Muscle layer of colon (tissue), 2 donors: Measurements from ENCODE around the gene SLC24A3.

ENCODE experiments used
- H3K27ac ChIP-seq: one replicate; pipeline ENCODE4 v1.7.0; 2013; ENCODE audit warnings: low read depth, mild to moderate bottlenecking, low read length, moderate library complexity
- H3K27me3 ChIP-seq, 2 donors: one replicate each; pipeline ENCODE4 v1.7.0; 2013; ENCODE audit warnings: low read length in 2 of 2, mild to moderate bottlenecking in 2 of 2; ENCODE audit not compliant: insufficient read depth in 2 of 2, control insufficient read depth in 1 of 2
- H3K36me3 ChIP-seq: one replicate; pipeline ENCODE4 v1.7.0; 2013; ENCODE audit warnings: mild to moderate bottlenecking, low read length; ENCODE audit not compliant: insufficient read depth
- H3K4me1 ChIP-seq: one replicate; pipeline ENCODE4 v1.7.0; 2013; ENCODE audit warnings: mild to moderate bottlenecking, low read length; ENCODE audit not compliant: insufficient read depth
- H3K4me3 ChIP-seq, 2 donors: one replicate each; pipeline ENCODE4 v1.7.0; 2013; ENCODE audit warnings: low read length in 2 of 2, low read depth in 1 of 2, mild to moderate bottlenecking in 1 of 2, moderate library complexity in 1 of 2
- H3K9ac ChIP-seq: one replicate; pipeline ENCODE4 v1.7.0; 2013; ENCODE audit warnings: low read length
- H3K9me3 ChIP-seq: one replicate; pipeline ENCODE4 v1.7.0; 2013; ENCODE audit warnings: mild to moderate bottlenecking, low read length
- donor health status: abdominal sarcoma.
- donor health status: Adenocarcinoma of cecum.

SLC24A3 gene

GRCh38 chr20:19522071-19522801 lies 309.8 kb downstream of the SLC24A3 start:
- Histone ChIP-seq H3K27ac (no peak overlapping the region), H3K36me3 (no peaks in the 10 kb centered on the region), H3K27me3 (no peaks in the 10 kb centered on the region), H3K9ac (no peak overlapping the region), H3K9me3 (no peaks in the 10 kb centered on the region), H3K4me3 (no peak overlapping the region), H3K4me1 (no peaks in the 10 kb centered on the region)

GRCh38 chr20:19522836-19523590 lies 310.6 kb downstream of the SLC24A3 start:
- no peak overlapping the region for H3K4me3 ChIP-seq
- H3K36me3 ChIP-seq = no peaks in the 10 kb centered on the region
- no peaks in the 10 kb centered on the region for H3K9me3 ChIP-seq
- H3K9ac ChIP-seq = no peak overlapping the region
- no peaks in the 10 kb centered on the region for H3K27me3 ChIP-seq
- no peaks in the 10 kb centered on the region for H3K4me1 ChIP-seq
- H3K27ac ChIP-seq = no peak overlapping the region

GRCh38 chr20:19524691-19525090 lies 312.2 kb downstream of the SLC24A3 start:
- Histone ChIP-seq H3K9me3 (no peaks in the 10 kb centered on the region), H3K4me3 (no peak overlapping the region)

GRCh38 chr20:19527509-19527908 lies 315.1 kb downstream of the SLC24A3 start:
- Histone ChIP-seq H3K4me3 (no peak overlapping the region), H3K27ac (no peak overlapping the region), H3K9me3 (no peaks in the 10 kb centered on the region), H3K9ac (no peak overlapping the region), H3K4me1 (no peaks in the 10 kb centered on the region), H3K36me3 (no peaks in the 10 kb centered on the region), H3K27me3 (no peaks in the 10 kb centered on the region)

More at GRCh38 chr20:19524691-19525090, 312.2 kb downstream of the SLC24A3 start:
- Histone ChIP-seq H3K27ac (no peak overlapping the region), H3K36me3 (no peaks in the 10 kb centered on the region), H3K27me3 (no peaks in the 10 kb centered on the region), H3K9ac (no peak overlapping the region), H3K4me1 (no peaks in the 10 kb centered on the region)

- H3K27ac ChIP-seq = no peak overlapping the region
- no peaks in the 10 kb centered on the region for H3K4me1 ChIP-seq
- H3K27me3 ChIP-seq = no peaks in the 10 kb centered on the region
- no peak overlapping the region for H3K4me3 ChIP-seq
- H3K36me3 ChIP-seq = peaks cover 4% of the 10 kb centered on the region
- no peaks in the 10 kb centered on the region for H3K9me3 ChIP-seq
- no peak overlapping the region for H3K9ac ChIP-seq
Observed at GRCh38 chr20:19528286-19529030, 316.0 kb downstream of the SLC24A3 start.

- Histone ChIP-seq H3K9ac (no peak overlapping the region), H3K4me1 (no peaks in the 10 kb centered on the region), H3K9me3 (peaks cover under 1% of the 10 kb centered on the region), H3K4me3 (no peak overlapping the region), H3K36me3 (peaks cover 4% of the 10 kb centered on the region), H3K27ac (no peak overlapping the region), H3K27me3 (no peaks in the 10 kb centered on the region)
Observed at GRCh38 chr20:19530006-19530405, 317.6 kb downstream of the SLC24A3 start.

GRCh38 chr20:19531446-19531845 lies 319.0 kb downstream of the SLC24A3 start:
- Histone ChIP-seq H3K27me3 (no peaks in the 10 kb centered on the region), H3K9ac (no peak overlapping the region), H3K4me1 (no peaks in the 10 kb centered on the region), H3K9me3 (peaks cover 3% of the 10 kb centered on the region), H3K27ac (no peak overlapping the region), H3K4me3 (no peak overlapping the region), H3K36me3 (peaks cover 4% of the 10 kb centered on the region)

GRCh38 chr20:19538556-19538955 lies 326.1 kb downstream of the SLC24A3 start:
- H3K9me3 ChIP-seq = peaks cover 3% of the 10 kb centered on the region
- no peak overlapping the region for H3K4me3 ChIP-seq
- H3K27ac ChIP-seq = no peak overlapping the region
- no peaks in the 10 kb centered on the region for H3K27me3 ChIP-seq
- no peaks in the 10 kb centered on the region for H3K4me1 ChIP-seq
- no peaks in the 10 kb centered on the region for H3K36me3 ChIP-seq
- H3K9ac ChIP-seq = no peak overlapping the region

- Histone ChIP-seq H3K27me3 (no peaks in the 10 kb centered on the region), H3K9ac (no peak overlapping the region), H3K9me3 (peaks cover 3% of the 10 kb centered on the region), H3K4me1 (no peaks in the 10 kb centered on the region), H3K4me3 (no peak overlapping the region), H3K36me3 (no peaks in the 10 kb centered on the region), H3K27ac (no peak overlapping the region)
Observed at GRCh38 chr20:19539191-19539590, 326.7 kb downstream of the SLC24A3 start.

- Histone ChIP-seq H3K9ac (no peak overlapping the region), H3K4me1 (no peaks in the 10 kb centered on the region), H3K27ac (no peak overlapping the region), H3K36me3 (no peaks in the 10 kb centered on the region), H3K9me3 (no peaks in the 10 kb centered on the region), H3K27me3 (no peaks in the 10 kb centered on the region), H3K4me3 (no peak overlapping the region)
Observed at GRCh38 chr20:19540392-19540791, 327.9 kb downstream of the SLC24A3 start.

GRCh38 chr20:19543101-19543500 lies 330.7 kb downstream of the SLC24A3 start:
- Histone ChIP-seq H3K27me3 (no peaks in the 10 kb centered on the region), H3K4me1 (no peaks in the 10 kb centered on the region), H3K36me3 (no peaks in the 10 kb centered on the region), H3K9ac (no peak overlapping the region), H3K4me3 (no peak overlapping the region), H3K9me3 (no peaks in the 10 kb centered on the region), H3K27ac (no peak overlapping the region)
